Astrocyte of the cerebellum (primary cell): ENCODE measurements around the gene PLPP7.
"Not testable (repeated sequence)": the region's sequence is repeated elsewhere in the genome, so short reads cannot be mapped to it uniquely, and the experiment has no call there.

ENCODE experiments used
- DNase-seq: peaks from one replicate; pipeline ENCODE4 v3.0.0-alpha.2; 2011; ENCODE audit warnings: low read depth
- H3K4me3 ChIP-seq: 2 replicates; pipeline ENCODE4 v1.5.1; 2011; ENCODE audit warnings: mild to moderate bottlenecking, low read depth, low read length, moderate library complexity
- in situ Hi-C: cut with HindIII; loops from 2 replicates; pipeline ENCODE4 v1.10.0; 2017; ENCODE audit warnings: low sequenced_read_pairs
- TF ChIP-seq, protein P1 (sequence below): IDR thresholded peaks from 2 replicates; pipeline ENCODE4 v1.5.1; 2012; ENCODE audit warnings: low read length, low read depth, moderate library complexity, mild to moderate bottlenecking; ENCODE audit errors: missing control alignments

PLPP7 gene

DNA sequence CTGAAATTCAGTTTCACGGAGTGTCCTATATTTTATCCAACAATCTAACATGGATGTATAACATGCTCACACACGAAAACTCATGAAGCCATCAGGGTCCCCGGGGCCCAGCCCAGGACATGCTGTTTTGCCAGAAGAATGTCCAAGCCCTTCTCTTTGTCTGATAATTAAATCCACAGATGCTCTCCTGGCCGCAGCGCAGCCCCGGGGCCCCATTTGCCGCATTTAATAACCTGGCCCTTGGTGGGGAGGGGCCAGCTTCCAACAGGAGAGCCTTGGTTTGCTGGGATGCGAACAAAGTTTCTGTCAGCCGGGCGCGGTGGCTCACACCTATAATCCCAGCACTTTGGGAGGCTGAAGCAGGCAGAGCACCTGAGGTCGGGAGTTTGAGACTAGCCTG, 30.0 kb downstream of the PLPP7 start:
- no peak for DNase-seq
- TF ChIP-seq, protein P1, sequence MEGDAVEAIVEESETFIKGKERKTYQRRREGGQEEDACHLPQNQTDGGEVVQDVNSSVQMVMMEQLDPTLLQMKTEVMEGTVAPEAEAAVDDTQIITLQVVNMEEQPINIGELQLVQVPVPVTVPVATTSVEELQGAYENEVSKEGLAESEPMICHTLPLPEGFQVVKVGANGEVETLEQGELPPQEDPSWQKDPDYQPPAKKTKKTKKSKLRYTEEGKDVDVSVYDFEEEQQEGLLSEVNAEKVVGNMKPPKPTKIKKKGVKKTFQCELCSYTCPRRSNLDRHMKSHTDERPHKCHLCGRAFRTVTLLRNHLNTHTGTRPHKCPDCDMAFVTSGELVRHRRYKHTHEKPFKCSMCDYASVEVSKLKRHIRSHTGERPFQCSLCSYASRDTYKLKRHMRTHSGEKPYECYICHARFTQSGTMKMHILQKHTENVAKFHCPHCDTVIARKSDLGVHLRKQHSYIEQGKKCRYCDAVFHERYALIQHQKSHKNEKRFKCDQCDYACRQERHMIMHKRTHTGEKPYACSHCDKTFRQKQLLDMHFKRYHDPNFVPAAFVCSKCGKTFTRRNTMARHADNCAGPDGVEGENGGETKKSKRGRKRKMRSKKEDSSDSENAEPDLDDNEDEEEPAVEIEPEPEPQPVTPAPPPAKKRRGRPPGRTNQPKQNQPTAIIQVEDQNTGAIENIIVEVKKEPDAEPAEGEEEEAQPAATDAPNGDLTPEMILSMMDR: no peak
- no peak overlapping the region for H3K4me3 ChIP-seq
- in situ Hi-C loops: no loop called here

DNA sequence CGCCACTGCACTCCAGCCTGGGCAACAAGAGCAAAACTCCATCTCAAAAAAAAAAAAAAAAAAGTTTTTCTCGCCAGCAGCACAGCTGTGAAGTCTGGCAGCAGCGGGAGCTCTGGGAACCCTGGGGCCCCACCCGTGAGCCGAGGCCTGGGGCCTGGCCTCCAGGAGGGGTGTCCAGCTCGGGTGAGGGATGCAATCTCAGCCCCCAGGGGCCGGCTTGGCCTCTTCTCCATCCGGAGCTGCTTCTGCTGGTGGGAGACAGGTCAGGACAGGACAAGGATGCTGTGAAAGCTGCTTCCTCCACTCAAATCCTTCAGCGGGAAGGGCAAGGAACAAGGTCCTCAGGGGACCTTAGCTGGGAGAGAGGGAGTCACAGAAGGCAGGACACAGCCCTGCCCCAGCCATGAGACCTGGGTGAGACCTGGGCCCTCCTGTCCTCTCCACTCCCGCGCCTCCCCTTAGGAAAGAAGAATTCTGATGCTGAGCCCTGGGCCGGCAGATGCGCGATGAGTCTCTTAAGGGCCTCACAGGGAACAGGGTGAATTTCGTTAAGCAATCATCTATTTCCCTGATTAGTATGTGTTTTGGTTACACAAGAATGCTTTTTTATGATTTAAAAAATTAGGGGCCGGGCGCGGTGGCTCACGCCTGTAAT, 30.6 kb downstream of the PLPP7 start:
- H3K4me3 ChIP-seq: no peak overlapping the region
- TF ChIP-seq, protein P1: no peak
- in situ Hi-C loops: no loop called here
- no peak for DNase-seq

DNA sequence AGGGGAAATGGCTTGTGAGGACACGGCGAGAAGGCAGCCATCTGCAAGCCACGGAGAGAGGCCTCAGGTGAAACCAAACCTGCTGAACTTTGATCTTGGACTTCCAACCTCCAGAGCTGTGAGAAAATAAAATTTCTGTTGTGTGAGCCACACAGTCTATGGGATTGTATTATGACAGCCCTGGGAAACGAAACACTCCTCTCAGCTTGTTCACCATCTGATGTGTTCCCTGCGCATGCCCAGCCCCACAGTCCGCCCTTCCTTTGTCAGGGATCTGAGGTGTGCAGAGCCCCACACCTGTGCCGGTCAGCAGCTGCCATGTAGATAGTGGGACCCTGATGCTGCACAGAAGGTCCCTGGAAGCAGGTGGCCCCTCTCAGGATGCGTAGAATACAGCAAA, 34.1 kb downstream of the PLPP7 start:
- no peak overlapping the region for H3K4me3 ChIP-seq
- DNase-seq: no peak
- TF ChIP-seq, protein P1: no peak
- in situ Hi-C loops: no loop called here

DNA sequence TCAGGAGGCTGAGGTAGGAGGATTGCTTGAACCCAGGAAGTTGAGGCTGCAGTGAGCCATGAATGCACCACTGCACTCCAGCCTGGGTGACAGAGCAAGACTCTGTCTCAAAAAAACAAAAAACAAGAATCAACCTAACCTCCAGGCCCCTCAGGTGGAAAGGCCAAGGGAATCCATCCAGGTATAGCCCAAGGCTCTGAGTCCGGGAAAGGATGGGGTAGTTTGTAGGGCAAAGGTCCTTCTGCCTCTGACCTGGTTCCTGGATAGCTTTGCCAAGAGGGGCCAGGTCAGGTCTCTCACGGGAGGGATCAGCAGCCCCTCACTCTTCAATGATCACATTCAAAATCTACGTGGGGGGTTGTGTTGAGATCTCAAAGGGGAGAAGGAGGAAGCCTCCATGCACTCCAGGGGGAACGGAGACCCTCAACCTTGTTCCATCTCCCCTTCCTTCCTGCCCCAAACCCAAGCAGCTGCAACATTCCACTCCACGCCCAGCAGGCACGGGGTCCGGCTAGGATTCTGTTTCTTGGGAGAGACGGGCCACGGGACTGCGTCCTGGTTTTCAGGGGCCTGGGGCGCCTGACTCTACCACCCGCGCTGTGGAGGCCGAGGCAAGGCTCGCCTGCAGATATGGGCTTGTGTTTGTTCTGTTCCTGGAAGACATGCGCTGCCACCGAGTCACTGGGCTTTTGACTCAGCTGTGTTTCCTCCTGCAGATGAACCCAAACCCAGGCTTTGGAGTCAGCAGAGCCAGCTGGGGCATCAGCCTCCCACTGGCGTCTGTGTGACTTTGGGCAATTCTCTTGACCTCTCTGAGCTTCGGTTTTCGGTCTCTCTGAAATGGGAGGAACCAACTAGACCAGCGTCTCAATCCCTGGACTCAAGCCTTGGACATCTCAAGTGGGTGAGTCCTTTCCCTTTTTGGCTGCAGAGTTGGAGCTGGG, 35.5 kb downstream of the PLPP7 start:
- no peak overlapping the region for H3K4me3 ChIP-seq
- in situ Hi-C loops: no loop called here
- TF ChIP-seq, protein P1: no peak
- DNase-seq: no peak

DNA sequence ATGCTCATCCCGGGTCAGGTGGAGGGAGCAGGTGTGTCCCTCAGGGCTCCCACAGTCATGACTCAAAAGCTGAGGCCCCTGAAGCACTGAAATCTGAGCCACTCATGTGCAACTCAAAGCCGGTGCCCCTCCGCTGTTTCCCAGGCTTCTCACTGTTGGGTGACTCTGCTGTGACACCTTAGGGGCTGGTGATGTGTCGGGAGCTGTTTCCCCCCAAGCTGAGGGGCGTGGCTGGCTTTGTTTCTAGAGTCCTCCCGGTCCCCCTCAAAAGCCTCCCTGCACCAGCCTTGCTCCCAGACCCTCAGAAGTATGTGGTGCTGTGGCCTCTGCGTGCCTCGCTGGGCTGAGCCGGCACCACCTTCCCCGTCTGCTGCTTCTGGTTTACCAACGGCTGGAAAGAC, 39.7 kb downstream of the PLPP7 start:
- no peak overlapping the region for H3K4me3 ChIP-seq
- in situ Hi-C loops: no loop called here
- DNase-seq: no peak
- TF ChIP-seq, protein P1: no peak

DNA sequence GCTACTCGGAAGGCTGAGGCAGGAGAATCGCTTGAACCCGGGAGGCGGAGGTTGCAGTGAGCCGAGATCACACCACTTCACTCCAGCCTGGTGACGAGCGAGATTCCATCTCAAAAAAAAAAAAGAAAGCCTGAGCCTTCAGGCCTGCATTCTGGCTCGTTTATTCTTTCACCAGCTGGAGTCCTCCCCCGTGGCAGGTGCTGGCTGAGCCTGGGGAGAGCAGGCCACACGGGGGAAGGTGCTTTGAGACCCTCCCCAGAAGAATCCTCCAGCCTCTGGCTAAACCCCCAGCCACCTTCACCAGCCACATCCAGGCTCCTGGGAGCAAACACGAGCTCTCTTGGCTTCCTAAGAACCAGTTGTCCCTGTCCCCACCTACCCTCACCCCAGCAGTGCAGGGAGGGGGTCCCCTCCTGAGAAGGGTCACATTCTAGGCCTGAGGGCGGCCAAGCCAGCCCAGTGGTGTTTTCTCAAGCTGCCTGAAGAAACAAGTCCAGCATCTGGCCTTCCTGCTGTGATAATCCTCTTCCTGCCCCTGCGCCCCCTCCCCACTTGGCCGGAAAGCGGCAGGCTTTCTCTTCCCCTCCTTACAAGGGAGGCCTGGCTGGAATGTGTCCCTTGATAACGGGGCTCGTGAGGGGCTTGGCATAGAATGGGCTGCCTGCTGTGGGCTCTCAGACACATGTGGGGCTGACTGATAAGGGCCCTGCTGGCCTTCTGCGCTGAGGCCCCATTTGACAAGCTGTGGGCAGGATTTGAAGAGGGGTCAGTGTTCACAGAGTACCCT, 41.5 kb downstream of the PLPP7 start:
- no peak for DNase-seq

DNA sequence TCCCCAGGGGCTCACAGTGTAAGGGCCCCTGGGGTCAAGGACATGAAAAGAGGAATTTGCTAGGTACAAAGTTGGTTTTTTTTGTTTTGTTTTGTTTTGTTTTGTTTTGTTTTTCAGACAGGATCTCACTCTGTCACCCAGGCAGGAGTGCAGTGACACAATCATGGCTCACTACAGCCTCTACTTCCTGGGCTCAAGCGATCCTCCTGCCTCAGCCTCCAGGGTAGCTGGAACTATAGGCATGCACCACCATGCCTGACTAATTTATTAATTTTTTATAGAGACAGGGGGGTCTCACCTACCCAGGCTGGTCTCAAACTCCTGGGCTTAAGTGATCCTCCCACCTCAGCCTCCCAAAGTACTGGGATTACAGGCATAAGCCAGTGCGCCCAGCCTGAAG, 42.5 kb downstream of the PLPP7 start:
- H3K4me3 ChIP-seq, DNase-seq, in situ Hi-C loops: not testable (repeated sequence)

More for the DNA sequence above, 41.5 kb downstream of the PLPP7 start:
- in situ Hi-C loops: no loop called here
- H3K4me3 ChIP-seq: no peak overlapping the region
- TF ChIP-seq, protein P1: no peak
